GM12875 (cell line): ENCODE measurements around the gene RAVER1.
"Not testable (repeated sequence)": the region's sequence is repeated elsewhere in the genome, so short reads cannot be mapped to it uniquely, and the experiment has no call there.

Experiments used
- H3K4me3 ChIP-seq: one replicate; pipeline ENCODE4 v1.5.1; 2011; ENCODE audit warnings: low read depth, low read length, control low read depth
- CTCF ChIP-seq: IDR thresholded peaks from 2 replicates; pipeline ENCODE4 v1.5.1; 2011; ENCODE audit warnings: low read depth, mild to moderate bottlenecking, control low read depth, inconsistent platforms, low read length, moderate library complexity, borderline replicate concordance; ENCODE audit not compliant: insufficient read depth

RAVER1 gene

GRCh38 chr19:10368101-10368803 is 34.9 kb upstream of the RAVER1 start:
- H3K4me3 ChIP-seq = no peak overlapping the region
- no peak for TF ChIP-seq CTCF

- H3K4me3 ChIP-seq = not testable (repeated sequence)
These were observed 33.7 kb upstream of the RAVER1 start for GRCh38 chr19:10366950-10367512.

GRCh38 chr19:10365518-10365917 is 32.2 kb upstream of the RAVER1 start:
- no peak for TF ChIP-seq CTCF
- no peak overlapping the region for H3K4me3 ChIP-seq

GRCh38 chr19:10364644-10365043 is 31.3 kb upstream of the RAVER1 start:
- no peak overlapping the region for H3K4me3 ChIP-seq
- TF ChIP-seq CTCF = no peak

- TF ChIP-seq CTCF = no peak
- no peak overlapping the region for H3K4me3 ChIP-seq
These were observed 30.5 kb upstream of the RAVER1 start for GRCh38 chr19:10363789-10364281.

- no peak for TF ChIP-seq CTCF
- no peak overlapping the region for H3K4me3 ChIP-seq
These were observed 28.9 kb upstream of the RAVER1 start for GRCh38 chr19:10362259-10362658.

GRCh38 chr19:10361569-10362011 is 28.3 kb upstream of the RAVER1 start:
- H3K4me3 ChIP-seq = no peak overlapping the region
- no peak for TF ChIP-seq CTCF

GRCh38 chr19:10356431-10356830 is 23.1 kb upstream of the RAVER1 start:
- no peak overlapping the region for H3K4me3 ChIP-seq
- TF ChIP-seq CTCF = no peak
